Activated CD4-positive, alpha-beta memory T cell treated with anti-CD3 and anti-CD28 coated beads for 36 hours (primary cell): ENCODE results near the gene CASP9. TPM values are rescaled to one million over a fixed set of nuclear protein-coding genes. Genes with fewer than 3 reads are reported as not detected.
A peak's percentile ranks its signal among the peaks of the same experiment; 100 is the strongest.
"Not testable (repeated sequence)": the region's sequence is repeated elsewhere in the genome, so short reads cannot be mapped to it uniquely, and the experiment has no call there.

Source experiments
- CTCF ChIA-PET: fragments of 350-600 bp; sonication (Branson Sonifier 250); formaldehyde crosslinking; loops from one replicate; lab custom pipeline; 2021; ENCODE audit warnings: antibody characterized with exemption, inconsistent platforms; lab: Charles Lee
- POLR2A ChIA-PET: fragments of 350-600 bp; sonication (Branson Sonifier 250); formaldehyde crosslinking; loops from one replicate; lab custom pipeline; 2021; ENCODE audit warnings: antibody characterized with exemption; lab: Charles Lee
- DNase-seq: peaks from one replicate; pipeline ENCODE4 v3.0.0-alpha.2; 2020
- H3K27ac Mint-ChIP-seq: one replicate; pipeline ENCODE4 v1.8.0; 2021; ENCODE audit warnings: mixed read lengths
- H3K27me3 Mint-ChIP-seq: one replicate; pipeline ENCODE4 v1.8.0; 2021; ENCODE audit warnings: mixed read lengths
- H3K36me3 Mint-ChIP-seq: one replicate; pipeline ENCODE4 v1.8.0; 2021; ENCODE audit warnings: mixed read lengths
- H3K4me1 Mint-ChIP-seq: one replicate; pipeline ENCODE4 v1.8.0; 2021; ENCODE audit warnings: low read depth, mixed read lengths
- H3K4me3 Mint-ChIP-seq: one replicate; pipeline ENCODE4 v1.8.0; 2021; ENCODE audit warnings: mild to moderate bottlenecking, mixed read lengths
- H3K9me3 Mint-ChIP-seq: one replicate; pipeline ENCODE4 v1.8.0; 2021; ENCODE audit warnings: mixed read lengths
- intact Hi-C: fragments of 100-400 bp; cut with micrococcal nuclease; formaldehyde crosslinking; loops from one replicate; pipeline ENCODE4 v1.15.1; 2023
- total RNA-seq, 2 experiments: library from RNA; stranded (reverse); gene quantifications; one replicate each; pipeline ENCODE4 v1.2.3, GENCODE V29; 2021

Gene CASP9
- total RNA-seq, 2 experiments from 2014 or later = 10.5 to 11.5 TPM

DNA sequence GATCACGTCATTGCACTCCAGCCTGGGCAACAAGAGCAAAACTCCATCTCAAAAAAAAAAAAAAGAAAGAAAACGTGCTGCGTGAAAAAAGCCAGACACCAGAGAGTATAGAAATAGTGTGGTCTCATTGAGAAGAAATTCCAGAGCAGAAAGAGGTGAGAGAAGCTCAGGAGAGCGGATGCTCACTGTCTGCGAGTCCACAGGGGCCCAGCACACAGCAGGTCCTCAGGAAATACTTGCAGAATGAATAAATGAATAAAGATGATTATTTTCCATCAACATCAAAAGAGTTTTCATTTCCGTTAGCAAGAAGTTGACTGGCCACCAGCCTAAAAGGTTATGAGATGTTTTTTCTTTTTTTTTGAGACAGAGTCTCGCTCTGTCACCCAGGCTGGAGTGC, 14.4 kb downstream of the CASP9 start:
- Mint-ChIP-seq H3K4me3 (no peak overlapping the region), H3K4me1 (peaks cover 5% of the 10 kb centered on the region), H3K27me3 (no peaks in the 10 kb centered on the region), H3K27ac (no peak overlapping the region), H3K36me3 (peaks cover 4% of the 10 kb centered on the region), H3K9me3 (no peaks in the 10 kb centered on the region)
- intact Hi-C loops = no loop called here
- ChIA-PET CTCF (no interaction called here), POLR2A (no interaction called here)
- no peak for DNase-seq

- no peak for DNase-seq
- CTCF ChIA-PET = no interaction called here
- Mint-ChIP-seq H3K4me3 (no peak overlapping the region), H3K27me3 (no peaks in the 10 kb centered on the region), H3K36me3 (peaks cover 4% of the 10 kb centered on the region), H3K9me3 (no peaks in the 10 kb centered on the region), H3K27ac (no peak overlapping the region), H3K4me1 (peaks cover 2% of the 10 kb centered on the region)
- intact Hi-C loops = no loop called here
- POLR2A ChIA-PET = no interaction called here
Observed at GRCh38 chr1:15508700-15509487, 15.1 kb downstream of the CASP9 start.

DNA sequence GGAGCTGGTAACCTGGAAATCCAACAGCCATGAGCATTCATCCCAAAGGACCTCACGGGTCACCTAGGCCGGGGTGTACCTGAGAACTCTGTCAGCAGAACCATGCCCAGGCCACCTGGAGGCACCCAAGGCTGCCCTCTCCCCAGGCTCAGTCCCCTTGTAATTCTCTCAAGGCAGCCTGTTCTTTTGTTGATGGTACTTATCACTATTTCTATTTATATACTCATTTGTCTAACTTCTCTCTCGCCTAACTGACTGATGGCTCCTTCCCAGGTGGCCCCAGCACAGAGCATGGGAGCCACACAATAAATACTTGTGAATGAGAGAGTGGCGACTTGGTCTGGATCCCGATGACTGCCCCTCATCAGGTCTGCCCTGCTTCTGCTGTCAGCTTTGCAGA, 16.7 kb downstream of the CASP9 start:
- DNase-seq = no peak
- no peaks in the 10 kb centered on the region for H3K9me3 Mint-ChIP-seq
- no peaks in the 10 kb centered on the region for H3K27me3 Mint-ChIP-seq
- CTCF ChIA-PET = no interaction called here
- POLR2A ChIA-PET = no interaction called here
- intact Hi-C loops = no loop called here
- no peak overlapping the region for H3K27ac Mint-ChIP-seq
- no peak overlapping the region for H3K4me3 Mint-ChIP-seq
- H3K4me1 Mint-ChIP-seq = peaks cover 2% of the 10 kb centered on the region
- H3K36me3 Mint-ChIP-seq = peaks cover 2% of the 10 kb centered on the region

- Mint-ChIP-seq H3K36me3 (no peaks in the 10 kb centered on the region), H3K27ac (no peak overlapping the region), H3K4me3 (no peak overlapping the region), H3K4me1 (peaks cover 2% of the 10 kb centered on the region), H3K27me3 (no peaks in the 10 kb centered on the region), H3K9me3 (no peaks in the 10 kb centered on the region)
- intact Hi-C loops = no loop called here
- POLR2A ChIA-PET = no interaction called here
- DNase-seq = no peak
- CTCF ChIA-PET = no interaction called here
Observed at GRCh38 chr1:15506831-15507230, 17.2 kb downstream of the CASP9 start.

DNA sequence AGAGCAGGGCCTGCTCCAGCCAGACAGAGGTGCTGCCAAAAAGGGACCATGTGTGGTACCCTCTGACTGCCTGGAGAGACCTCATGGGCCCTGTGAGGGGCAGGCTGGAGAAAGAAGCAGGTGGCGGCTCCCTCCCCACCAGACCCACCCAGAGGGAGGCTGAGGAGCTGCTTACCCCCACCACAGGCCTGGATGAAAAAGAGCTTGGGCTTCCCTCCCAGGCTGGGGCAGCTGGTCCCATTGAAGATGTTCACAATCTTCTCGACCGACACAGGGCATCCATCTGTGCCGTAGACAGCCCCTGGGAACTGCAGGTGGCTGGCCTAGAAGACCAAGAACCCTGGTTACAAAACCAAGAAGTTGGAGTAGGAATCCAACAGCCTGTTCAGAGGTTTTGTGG, 19.6 kb downstream of the CASP9 start:
- H3K27ac Mint-ChIP-seq = no peak overlapping the region
- H3K27me3 Mint-ChIP-seq = no peaks in the 10 kb centered on the region
- no peak overlapping the region for H3K4me3 Mint-ChIP-seq
- H3K36me3 Mint-ChIP-seq = no peaks in the 10 kb centered on the region
- DNase-seq = no peak
- intact Hi-C loops = loop anchor here (5.0 kb wide), 1 partner anchor 182 kb away; no protein-coding TSS in a partner anchor
- no peaks in the 10 kb centered on the region for H3K4me1 Mint-ChIP-seq
- ChIA-PET POLR2A (interaction anchor here (0.6 kb wide), 1 partner anchor 77 kb away, joined by 3 read pairs; no protein-coding TSS in a partner anchor), CTCF (no interaction called here)
- no peaks in the 10 kb centered on the region for H3K9me3 Mint-ChIP-seq

DNA sequence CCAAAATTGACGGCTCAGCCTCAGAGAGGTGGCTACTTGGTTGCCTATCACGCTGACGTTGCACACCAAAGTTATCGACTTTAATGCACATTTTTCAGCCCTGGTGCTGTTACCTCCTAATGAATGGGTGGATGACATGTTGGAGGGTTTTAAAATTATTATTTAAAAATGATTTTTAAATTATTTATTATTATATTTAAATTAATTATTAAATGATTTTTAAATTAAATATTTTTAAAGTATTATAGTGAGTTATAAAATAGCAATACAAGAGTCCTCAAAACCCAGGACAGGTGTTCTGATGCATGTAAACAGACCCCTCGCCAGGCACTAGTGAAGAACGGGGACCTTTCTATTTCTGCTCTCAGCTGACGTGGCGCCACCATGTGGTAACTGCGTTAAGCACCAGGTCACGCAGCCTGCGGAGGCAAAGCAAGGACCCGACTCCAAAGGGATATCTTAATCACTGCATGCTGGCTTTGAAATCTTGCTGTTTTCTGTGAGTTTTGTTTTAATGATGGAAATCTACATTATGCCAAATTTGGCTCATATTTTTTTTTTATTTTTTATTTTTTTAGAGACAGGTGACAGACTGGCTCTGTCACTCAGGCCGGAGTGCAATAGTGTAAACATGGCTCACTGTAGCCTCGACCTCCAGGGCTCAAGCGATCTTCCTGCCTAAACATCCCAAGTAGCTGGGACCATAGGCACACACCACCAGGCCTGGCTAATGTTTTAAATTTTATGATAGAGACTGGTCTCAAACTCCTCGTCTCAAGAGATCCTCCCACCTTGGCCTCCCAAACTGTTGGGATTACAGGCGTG, 22.6 kb downstream of the CASP9 start:
- Mint-ChIP-seq H3K9me3 (peaks cover 4% of the 10 kb centered on the region), H3K4me1 (no peaks in the 10 kb centered on the region), H3K4me3 (no peak overlapping the region), H3K36me3 (peaks cover 5% of the 10 kb centered on the region), H3K27ac (no peak overlapping the region), H3K27me3 (no peaks in the 10 kb centered on the region)
- POLR2A ChIA-PET = no interaction called here
- intact Hi-C loops = loop anchor here (5.0 kb wide), 1 partner anchor 179 kb away; no protein-coding TSS in a partner anchor
- CTCF ChIA-PET = interaction anchor here (0.7 to 1.6 kb wide), 4 partner anchors 8 to 184 kb away, joined by 3 to 7 read pairs (median 5); no protein-coding TSS in a partner anchor
- peak; percentile 73 for DNase-seq

DNA sequence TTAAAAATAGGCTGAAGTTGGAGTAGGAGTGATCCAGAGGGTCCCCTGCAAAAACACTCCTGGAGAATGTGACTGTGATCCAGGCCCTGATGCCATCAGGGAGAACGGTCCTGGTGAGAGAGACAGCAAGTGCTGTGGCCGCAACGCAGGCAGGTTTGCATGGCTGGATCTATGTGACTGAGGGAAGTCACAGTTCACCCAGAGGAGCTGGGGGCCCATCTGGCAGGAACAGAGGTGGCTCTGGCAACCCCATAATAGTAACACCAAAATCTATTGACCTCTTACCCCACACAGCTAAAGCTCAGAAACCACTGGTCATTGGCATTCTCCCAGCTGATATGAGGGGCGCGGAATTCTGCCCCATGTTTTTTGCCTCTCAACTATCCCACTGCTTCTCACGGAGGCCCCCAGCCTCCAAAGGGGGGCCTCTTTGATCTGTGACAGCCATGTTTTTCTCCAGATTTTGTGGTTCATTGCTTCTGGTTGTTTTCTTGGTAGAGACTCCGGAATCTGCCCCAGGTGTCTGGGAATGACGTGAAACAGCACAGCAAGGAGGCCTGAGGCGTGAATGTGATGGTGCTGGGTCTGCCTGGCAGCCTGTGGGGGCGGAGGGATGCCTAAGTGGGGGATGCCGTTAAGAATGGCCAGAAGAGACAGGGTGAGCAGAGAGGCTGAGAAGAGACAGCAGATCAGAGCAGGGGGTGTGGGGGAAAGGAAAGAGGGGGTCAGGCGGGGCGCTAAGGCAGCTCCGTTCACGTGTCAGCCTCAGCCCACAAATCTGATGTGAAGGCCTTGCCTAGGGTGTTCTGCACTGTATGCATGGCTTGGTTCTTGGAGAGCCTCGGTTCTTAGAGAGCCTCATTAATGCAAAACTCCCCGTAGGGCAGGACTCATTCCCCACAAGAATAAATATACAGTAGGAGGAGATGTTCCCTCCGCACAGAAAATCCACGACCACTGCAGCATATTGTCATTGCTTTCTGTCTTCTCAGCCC, 23.5 kb downstream of the CASP9 start:
- CTCF ChIA-PET = interaction anchor here (0.6 to 1.6 kb wide), 7 partner anchors 7 to 177 kb away, joined by 3 to 7 read pairs (median 3); no protein-coding TSS in a partner anchor

DNA sequence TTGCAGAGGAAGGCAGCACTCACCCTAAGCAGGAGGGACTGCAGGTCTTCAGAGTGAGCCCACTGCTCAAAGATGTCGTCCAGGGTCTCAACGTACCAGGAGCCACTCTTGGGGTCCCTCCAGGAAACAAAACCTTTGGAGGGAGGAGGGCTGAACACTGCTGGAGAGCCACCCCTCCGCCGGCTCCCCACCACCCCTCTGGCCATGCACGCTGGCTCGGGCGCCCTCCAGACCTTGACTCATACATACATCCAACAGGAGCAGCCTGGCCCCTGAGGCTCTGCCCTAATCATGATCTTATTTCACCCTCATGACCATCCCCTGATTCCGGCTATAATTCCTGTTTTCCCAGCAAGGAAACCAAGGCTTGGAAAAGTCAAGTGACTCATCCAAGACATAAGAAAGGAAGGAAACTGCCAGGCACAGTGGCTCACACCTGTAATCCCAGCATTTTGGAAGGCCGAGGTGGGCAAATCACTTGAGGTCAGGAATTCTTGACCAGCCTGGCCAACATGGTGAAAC, 30.1 kb downstream of the CASP9 start:
- H3K4me3 Mint-ChIP-seq = no peak overlapping the region
- ChIA-PET POLR2A (no interaction called here), CTCF (no interaction called here)
- intact Hi-C loops = no loop called here
- H3K9me3 Mint-ChIP-seq = peaks cover 4% of the 10 kb centered on the region
- H3K27ac Mint-ChIP-seq = no peak overlapping the region
- H3K4me1 Mint-ChIP-seq = no peaks in the 10 kb centered on the region
- peaks cover 18% of the 10 kb centered on the region for H3K36me3 Mint-ChIP-seq
- no peaks in the 10 kb centered on the region for H3K27me3 Mint-ChIP-seq
- no peak for DNase-seq

More for the DNA sequence above, 23.5 kb downstream of the CASP9 start:
- Mint-ChIP-seq H3K36me3 (peaks cover 7% of the 10 kb centered on the region), H3K9me3 (peaks cover 4% of the 10 kb centered on the region), H3K4me3 (no peak overlapping the region), H3K4me1 (no peaks in the 10 kb centered on the region), H3K27ac (no peak overlapping the region), H3K27me3 (no peaks in the 10 kb centered on the region)
- POLR2A ChIA-PET = interaction anchor here (0.6 kb wide), 1 partner anchor 41 kb away, joined by 4 read pairs; no protein-coding TSS in a partner anchor
- intact Hi-C loops = loop anchor here (5.0 kb wide), 1 partner anchor 178 kb away; no protein-coding TSS in a partner anchor
- no peak for DNase-seq

GRCh38 chr1:15492596-15492995, 31.4 kb downstream of the CASP9 start:
- POLR2A ChIA-PET = no interaction called here
- Mint-ChIP-seq H3K4me1 (no peaks in the 10 kb centered on the region), H3K9me3 (peaks cover under 1% of the 10 kb centered on the region), H3K4me3 (no peak overlapping the region), H3K36me3 (peaks cover 14% of the 10 kb centered on the region), H3K27ac (no peak overlapping the region), H3K27me3 (no peaks in the 10 kb centered on the region)
- CTCF ChIA-PET = no interaction called here
- intact Hi-C loops = no loop called here
- no peak for DNase-seq

DNA sequence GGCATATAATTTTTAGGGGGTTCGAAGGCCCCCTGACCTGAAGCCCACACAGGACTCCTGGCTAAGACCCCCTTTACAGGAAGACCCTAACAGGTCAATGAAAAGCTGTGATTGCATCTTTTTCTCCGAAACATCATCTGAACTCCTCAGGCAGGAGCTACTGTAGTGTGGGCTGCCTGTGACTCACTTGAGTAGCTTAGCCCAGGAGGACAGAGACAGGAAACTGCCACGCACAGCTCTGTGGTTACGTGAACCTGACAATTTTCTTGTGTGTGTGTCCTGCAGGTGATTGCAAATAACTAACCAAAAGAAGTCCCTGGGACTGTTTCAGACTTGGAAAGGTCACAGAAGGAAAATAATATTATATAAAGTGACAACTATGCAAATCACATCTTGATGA, 33.0 kb downstream of the CASP9 start:
- POLR2A ChIA-PET, intact Hi-C loops, H3K27me3 Mint-ChIP-seq, H3K27ac Mint-ChIP-seq, H3K9me3 Mint-ChIP-seq, H3K4me3 Mint-ChIP-seq, H3K4me1 Mint-ChIP-seq: not testable (repeated sequence)
- H3K36me3 Mint-ChIP-seq = peaks cover 16% of the 10 kb centered on the region
- CTCF ChIA-PET = interaction anchor here (1.1 kb wide), 1 partner anchor 9 kb away, joined by 3 read pairs; no protein-coding TSS in a partner anchor
- DNase-seq = peak; percentile 34

DNA sequence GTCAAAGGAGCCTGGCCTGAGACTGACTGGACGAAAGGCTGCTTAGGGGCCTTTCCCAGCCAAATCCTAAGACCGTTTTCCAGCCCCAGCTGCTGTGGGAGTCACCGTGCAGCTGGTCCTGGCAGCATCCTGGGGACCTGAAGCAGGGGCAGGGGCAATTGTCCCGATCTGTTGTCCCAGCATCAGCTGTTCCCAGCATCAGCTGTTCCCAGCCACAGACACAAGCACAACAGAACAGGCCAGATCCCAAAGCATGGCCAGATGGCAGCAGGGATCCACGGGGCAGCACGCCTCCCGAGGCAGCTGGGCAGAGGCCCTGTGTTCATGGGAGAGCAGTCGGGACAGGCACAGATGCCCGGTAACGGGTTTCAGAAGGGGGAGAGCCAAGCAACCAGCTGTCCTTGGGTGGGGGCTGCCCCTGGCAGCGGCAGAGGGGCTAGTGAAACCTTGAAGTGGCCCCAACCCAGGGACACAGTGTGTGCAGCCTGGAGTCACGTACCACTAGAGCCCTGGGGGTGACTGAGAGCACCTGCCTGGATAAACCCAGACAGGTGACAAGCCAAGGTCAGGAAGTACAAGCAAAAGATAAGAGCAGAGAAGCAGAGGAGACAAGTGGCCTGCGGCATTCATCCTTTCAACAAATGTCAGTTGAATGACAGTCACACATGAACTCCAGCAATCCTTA, 34.8 kb downstream of the CASP9 start:
- DNase-seq = no peak
- Mint-ChIP-seq H3K4me1 (no peaks in the 10 kb centered on the region), H3K9me3 (no peaks in the 10 kb centered on the region), H3K36me3 (peaks cover 10% of the 10 kb centered on the region), H3K27me3 (no peaks in the 10 kb centered on the region), H3K4me3 (no peak overlapping the region), H3K27ac (no peak overlapping the region)
- intact Hi-C loops = no loop called here
- ChIA-PET POLR2A (no interaction called here), CTCF (no interaction called here)
